Left kidney (tissue), 2 donors: ENCODE measurements around the gene PWWP2A. TPM values are rescaled to one million over a fixed set of nuclear protein-coding genes. Genes with fewer than 3 reads are reported as not detected.
"Not testable (repeated sequence)": the region's sequence is repeated elsewhere in the genome, so short reads cannot be mapped to it uniquely, and the experiment has no call there.

ENCODE experiments used
- DNase-seq: peaks from one replicate; pipeline ENCODE4 v3.0.0-alpha.2; 2013
- polyA plus RNA-seq: library from polyadenylated mRNA; unstranded; fragments of 120-200 nt; gene quantifications from one replicate; pipeline ENCODE4 v1.2.1, GENCODE V29; 2013; ENCODE audit not compliant: insufficient read length

Gene PWWP2A
- polyA plus RNA-seq, 1 donor = 32.9 TPM

DNA sequence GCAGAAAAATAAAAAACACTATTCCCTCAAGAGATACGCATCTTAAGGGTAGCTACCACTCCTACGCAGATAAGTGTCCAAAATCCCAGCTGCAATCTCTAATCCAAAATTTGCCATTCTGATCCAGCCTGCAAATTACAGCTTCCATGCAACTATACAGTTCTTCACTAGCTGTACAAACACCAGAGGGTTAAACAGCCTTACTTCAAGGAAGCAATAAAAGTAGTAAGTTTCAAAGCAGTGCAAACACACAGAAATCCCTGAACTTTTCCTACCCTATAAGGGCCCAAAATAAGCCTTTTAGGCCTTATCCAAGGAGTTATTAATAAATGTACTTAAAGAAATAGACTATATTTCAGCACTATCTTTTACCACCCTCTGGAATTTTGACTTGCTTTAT, 39.5 kb downstream of the PWWP2A start:
- DNase-seq = no peak

DNA sequence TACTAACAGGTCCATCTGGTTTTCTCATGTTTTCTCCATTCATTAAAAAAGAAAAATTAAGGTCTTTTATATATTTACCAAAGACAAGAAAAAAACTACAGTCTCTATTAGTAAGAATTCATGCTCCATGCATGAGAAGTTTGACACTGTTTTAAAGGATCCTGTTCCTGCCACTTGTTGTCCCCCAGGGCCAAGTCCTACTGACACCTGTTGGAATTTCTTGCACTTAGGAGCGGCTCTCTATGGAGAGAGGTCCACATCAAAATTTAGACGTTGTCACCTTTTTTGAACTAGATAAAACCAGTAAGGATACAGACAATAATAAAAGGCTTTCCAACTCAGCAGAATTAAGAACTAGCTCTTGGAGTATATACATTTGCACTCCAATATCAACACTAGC, 42.3 kb downstream of the PWWP2A start:
- DNase-seq = no peak

GRCh38 chr5:160075073-160075472, 44.2 kb downstream of the PWWP2A start:
- DNase-seq = no peak

GRCh38 chr5:160071916-160072315, 47.3 kb downstream of the PWWP2A start:
- no peak for DNase-seq

- DNase-seq = no peak
These were observed 47.7 kb downstream of the PWWP2A start for GRCh38 chr5:160071516-160071915.

DNA sequence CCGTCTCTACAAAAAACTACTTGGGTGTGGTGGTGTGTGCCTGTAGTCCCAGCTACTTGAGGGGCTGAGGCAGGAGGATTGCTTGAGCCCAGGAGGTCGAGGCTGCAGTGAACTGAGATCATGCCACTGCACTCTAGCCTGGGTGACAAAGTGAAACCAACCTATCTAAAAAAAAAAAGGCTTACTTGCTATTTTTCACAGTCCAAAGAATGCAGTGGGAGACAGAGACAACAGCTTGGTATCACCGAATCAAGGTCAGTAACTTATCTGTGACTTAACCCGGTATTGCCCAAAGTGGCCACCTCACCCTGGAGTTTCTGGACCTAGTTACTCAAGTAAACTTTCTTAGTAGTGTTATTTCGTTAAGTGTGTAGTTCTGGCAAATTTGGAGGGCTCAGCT, 50.1 kb downstream of the PWWP2A start:
- not testable (repeated sequence) for DNase-seq

DNA sequence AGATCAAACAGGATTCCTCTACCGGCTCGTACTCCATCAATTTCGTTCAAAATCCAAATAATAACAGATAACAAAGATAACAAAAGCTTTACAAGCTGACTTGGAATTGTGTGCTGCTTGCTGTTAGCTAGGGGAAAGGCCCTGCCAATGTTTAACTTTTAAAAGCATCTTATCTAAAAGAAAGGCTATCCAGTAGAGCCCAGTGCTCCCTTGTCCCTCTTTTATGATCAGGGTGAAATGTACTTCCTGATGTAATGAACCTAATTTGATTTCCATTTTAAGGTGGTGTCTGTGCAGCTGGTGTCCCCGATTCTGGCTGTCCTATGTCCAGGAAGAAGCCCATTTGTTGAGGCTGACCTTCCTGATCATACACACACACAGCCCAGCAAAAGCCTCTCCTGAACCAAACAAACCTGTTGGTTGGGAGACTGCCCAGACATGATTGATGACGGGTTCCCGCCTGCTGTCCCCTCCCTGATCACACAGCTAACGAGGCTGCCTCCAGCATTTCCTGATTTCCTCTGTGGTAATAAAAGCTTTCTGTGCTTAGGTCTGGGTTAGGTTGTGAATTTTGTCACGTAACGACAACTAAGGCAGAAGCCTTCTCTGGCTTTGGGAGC, 54.1 kb downstream of the PWWP2A start:
- peak; percentile 20 for DNase-seq

- DNase-seq = no peak
These were observed 54.8 kb downstream of the PWWP2A start for GRCh38 chr5:160064417-160064810.

DNA sequence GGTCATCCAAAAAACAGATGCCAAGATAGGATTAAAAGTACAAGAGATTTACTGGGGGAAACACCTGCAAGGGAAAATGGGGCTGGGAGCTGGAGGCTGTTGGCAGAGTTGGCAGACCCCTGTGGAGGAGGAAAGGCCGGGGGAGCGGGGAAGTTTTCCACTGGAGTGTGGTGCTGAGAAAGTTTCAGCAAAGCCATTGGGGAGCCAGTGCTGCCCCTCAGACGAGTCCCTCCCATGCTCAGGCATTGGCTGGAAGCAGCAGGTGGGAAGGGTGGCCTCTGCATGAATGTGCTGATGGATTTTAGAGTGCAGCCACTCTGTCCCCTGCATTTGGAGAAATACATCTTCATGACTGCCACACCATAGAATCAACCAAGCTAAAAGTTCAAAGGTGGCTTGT, 57.5 kb downstream of the PWWP2A start:
- DNase-seq = no peak

- no peak for DNase-seq
These were observed 59.2 kb downstream of the PWWP2A start for GRCh38 chr5:160060001-160060400.

DNA sequence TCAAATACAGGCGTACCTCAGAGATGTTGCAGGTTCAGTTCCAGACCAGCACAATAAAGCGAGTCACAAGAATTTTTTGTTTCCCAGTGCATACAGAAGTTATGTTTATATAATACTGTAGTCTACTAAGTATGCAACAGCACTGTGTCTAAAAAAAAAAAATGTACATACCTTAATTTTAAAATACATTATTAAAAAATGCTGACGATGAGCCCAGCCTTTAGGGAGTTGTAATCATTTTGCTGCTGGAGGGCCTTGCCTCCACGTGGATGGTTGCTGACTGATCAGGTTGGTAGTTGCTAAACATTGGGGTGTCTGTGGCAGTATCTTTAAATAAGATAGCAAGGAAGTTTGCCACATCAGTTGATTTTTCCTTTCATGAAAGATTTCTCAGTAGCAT, 62.0 kb downstream of the PWWP2A start:
- DNase-seq = no peak

DNA sequence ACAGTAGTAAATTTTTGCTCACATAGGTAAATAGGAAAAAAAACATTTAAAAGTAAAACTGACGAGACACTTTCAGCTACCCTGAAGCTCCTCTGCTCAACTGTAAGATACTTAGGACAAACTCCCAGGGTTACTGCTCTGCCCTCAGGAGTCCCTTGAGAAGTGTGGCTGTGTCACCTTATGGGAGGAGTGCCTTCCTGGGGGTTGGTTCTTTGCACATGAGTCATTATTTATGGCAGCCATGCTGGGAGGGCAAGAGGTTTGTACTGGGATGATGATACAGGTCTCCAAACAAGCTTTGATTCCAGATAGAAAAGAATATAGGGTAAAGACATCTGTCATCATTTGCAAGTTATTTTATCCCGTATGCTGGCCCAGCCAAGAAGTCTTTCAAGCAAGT, 64.4 kb downstream of the PWWP2A start:
- DNase-seq = no peak

GRCh38 chr5:160054047-160054446, 65.2 kb downstream of the PWWP2A start:
- DNase-seq = no peak

DNA sequence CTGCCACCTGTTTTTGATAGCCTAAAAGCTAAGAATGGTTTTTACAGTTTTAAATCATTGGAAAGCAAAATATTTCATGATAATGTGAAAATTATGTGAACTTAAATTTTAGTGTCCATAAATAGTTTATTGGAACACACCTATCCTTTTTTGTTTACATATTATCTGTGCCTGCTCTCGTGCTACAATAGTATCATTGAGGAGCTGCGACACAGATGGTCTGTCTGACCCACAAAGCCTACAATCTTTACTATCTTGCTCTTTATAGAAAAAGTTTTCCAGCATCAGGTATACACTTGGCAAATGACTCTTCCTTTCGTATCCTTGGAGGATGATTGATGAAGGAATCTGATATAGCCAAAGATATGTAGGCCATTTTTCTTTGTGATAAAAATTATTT, 70.2 kb downstream of the PWWP2A start:
- DNase-seq = no peak

- no peak for DNase-seq
These were observed 71.1 kb downstream of the PWWP2A start for GRCh38 chr5:160048131-160048530.

DNA sequence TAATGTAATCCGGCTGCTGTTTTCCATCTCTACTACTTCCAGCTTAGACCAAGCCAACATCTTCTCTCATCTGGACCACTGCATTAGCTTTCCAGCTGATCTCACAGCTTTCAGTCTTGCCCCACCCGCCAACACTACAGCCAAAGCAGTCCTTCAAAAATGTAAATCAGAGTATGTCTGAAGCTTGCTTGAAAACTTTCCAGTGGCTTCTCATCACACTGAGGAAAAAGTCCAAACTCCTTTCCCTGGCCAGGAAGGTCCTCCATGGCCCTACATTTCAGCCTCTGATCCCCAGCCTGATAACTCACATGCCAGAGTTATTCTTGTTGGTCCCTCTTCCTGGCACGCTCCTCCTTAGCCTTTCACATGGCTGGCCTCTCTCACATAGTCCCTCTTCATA, 71.8 kb downstream of the PWWP2A start:
- no peak for DNase-seq

DNA sequence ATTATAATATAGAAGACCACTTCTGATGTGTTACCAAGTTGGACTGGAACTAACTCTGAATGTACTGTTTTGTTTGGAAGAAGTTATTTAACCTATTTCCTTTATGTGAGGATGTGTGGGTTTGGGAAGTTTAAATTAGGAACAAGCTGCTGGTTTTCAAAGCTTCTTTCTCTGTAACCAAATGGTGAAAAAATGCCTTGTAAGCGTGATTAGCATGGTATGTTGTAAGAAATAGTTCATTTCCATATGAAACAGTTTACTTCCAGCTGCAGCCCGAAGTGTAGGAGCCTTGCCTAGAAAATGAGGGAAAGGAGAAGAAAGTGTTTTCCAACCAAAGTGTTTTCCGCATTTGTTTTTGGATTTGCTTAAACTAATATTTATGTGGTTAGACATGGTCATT, 74.3 kb downstream of the PWWP2A start:
- no peak for DNase-seq

DNA sequence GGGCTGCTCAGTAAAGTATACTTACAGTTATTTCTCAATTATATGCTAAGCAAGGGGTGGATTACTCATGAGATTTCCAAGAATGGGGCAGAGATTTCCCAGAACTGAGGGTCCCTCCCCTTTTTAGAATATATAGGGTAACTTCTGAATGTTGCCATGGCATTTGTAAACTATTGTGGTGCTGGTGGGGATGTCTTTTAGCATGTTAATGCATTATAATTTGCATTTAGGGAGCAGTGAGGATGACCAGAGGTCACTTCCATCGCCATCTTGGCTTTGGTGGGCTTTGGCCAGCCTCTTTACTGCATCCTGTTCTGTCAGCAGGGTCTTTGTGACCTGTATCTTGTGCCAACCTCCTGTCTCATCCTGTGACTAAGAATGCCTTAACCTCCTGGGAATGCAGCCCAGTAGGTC, 74.9 kb downstream of the PWWP2A start:
- no peak for DNase-seq

GRCh38 chr5:160042671-160043070, 76.6 kb downstream of the PWWP2A start:
- no peak for DNase-seq

Other genes starting within 250 kb of the PWWP2A start
- gene ADRA1B, start 203.0 kb downstream of the PWWP2A start, polyA plus RNA-seq = 2.6 TPM
- gene TTC1, start 110.3 kb downstream of the PWWP2A start, polyA plus RNA-seq = 60.6 TPM
- gene FABP6, start 110.1 kb upstream of the PWWP2A start, polyA plus RNA-seq = not detected
- gene CCNJL, start 193.1 kb upstream of the PWWP2A start, polyA plus RNA-seq = 8.2 TPM